H9 (cell line): ENCODE data around the gene TSPO. TPM values are rescaled to one million over a fixed set of nuclear protein-coding genes. Genes with fewer than 3 reads are reported as not detected.

Experiments used
- DNase-seq: peaks from one replicate; pipeline ENCODE4 v3.0.0-alpha.2; 2017
- H2AFZ ChIP-seq: one replicate; pipeline ENCODE4 v1.6.1; 2013; ENCODE audit warnings: mild to moderate bottlenecking, low read length, control low read depth, moderate library complexity
- H2AK5ac ChIP-seq: 2 replicates; pipeline ENCODE4 v1.6.1; 2013; ENCODE audit warnings: low read length, control low read depth, mixed read lengths; ENCODE audit not compliant: insufficient read length
- H2BK120ac ChIP-seq: one replicate; pipeline ENCODE4 v1.6.1; 2013; ENCODE audit warnings: low read depth, mild to moderate bottlenecking, low read length, control low read depth, inconsistent platforms; ENCODE audit not compliant: poor library complexity, severe bottlenecking
- H2BK12ac ChIP-seq: 2 replicates; pipeline ENCODE4 v1.6.1; 2013; ENCODE audit warnings: low read length, control low read depth, mixed read lengths, low read depth; ENCODE audit not compliant: insufficient read length
- H2BK15ac ChIP-seq: 2 replicates; pipeline ENCODE4 v1.6.1; 2013; ENCODE audit warnings: low read depth, low read length, control low read depth
- H2BK20ac ChIP-seq: one replicate; pipeline ENCODE4 v1.6.1; 2013; ENCODE audit warnings: low read depth, mild to moderate bottlenecking, low read length, control low read depth, inconsistent platforms; ENCODE audit not compliant: poor library complexity, severe bottlenecking
- H2BK5ac ChIP-seq: 2 replicates; pipeline ENCODE4 v1.6.1; 2013; ENCODE audit warnings: low read length, control low read depth, mixed read lengths; ENCODE audit not compliant: insufficient read length
- H3K14ac ChIP-seq: 2 replicates; pipeline ENCODE4 v1.6.1; 2013; ENCODE audit warnings: low read length, control low read depth; ENCODE audit not compliant: insufficient read depth
- H3K18ac ChIP-seq: 2 replicates; pipeline ENCODE4 v1.6.1; 2013; ENCODE audit warnings: low read depth, mild to moderate bottlenecking, mixed read lengths, low read length, control low read depth; ENCODE audit not compliant: insufficient read length
- H3K23ac ChIP-seq: 2 replicates; pipeline ENCODE4 v1.6.1; 2013; ENCODE audit warnings: low read length, control low read depth, mixed read lengths, low read depth; ENCODE audit not compliant: insufficient read length
- H3K23me2 ChIP-seq: 2 replicates; pipeline ENCODE4 v1.6.1; 2013; ENCODE audit warnings: low read depth, mild to moderate bottlenecking, mixed read lengths, low read length, control low read depth; ENCODE audit not compliant: insufficient read length, poor library complexity, severe bottlenecking
- H3K27ac ChIP-seq: 2 replicates; pipeline ENCODE4 v1.5.1; 2013; ENCODE audit warnings: low read length, control low read depth, mixed read lengths, low read depth; ENCODE audit not compliant: insufficient read length
- H3K27me3 ChIP-seq: 2 replicates; pipeline ENCODE4 v1.6.1; 2013; ENCODE audit warnings: low read length, control low read depth, inconsistent platforms; ENCODE audit not compliant: insufficient read depth
- H3K4ac ChIP-seq: 2 replicates; pipeline ENCODE4 v1.6.1; 2013; ENCODE audit warnings: low read depth, mild to moderate bottlenecking, control low read depth, inconsistent platforms, low read length, moderate library complexity
- H3K4me1 ChIP-seq: 2 replicates; pipeline ENCODE4 v1.6.1; 2013; ENCODE audit warnings: low read length, control low read depth, inconsistent platforms; ENCODE audit not compliant: insufficient read depth
- H3K4me2 ChIP-seq: 2 replicates; pipeline ENCODE4 v1.6.1; 2013; ENCODE audit warnings: low read length, control low read depth, mixed read lengths; ENCODE audit not compliant: insufficient read length, insufficient read depth
- H3K56ac ChIP-seq: 2 replicates; pipeline ENCODE4 v1.6.1; 2013; ENCODE audit warnings: low read depth, mild to moderate bottlenecking, mixed read lengths, low read length, control low read depth; ENCODE audit not compliant: insufficient read length
- H3K79me1 ChIP-seq: 2 replicates; pipeline ENCODE4 v1.6.1; 2013; ENCODE audit warnings: low read depth, mild to moderate bottlenecking, moderate library complexity, low read length, control low read depth, inconsistent platforms; ENCODE audit not compliant: insufficient read depth, poor library complexity, severe bottlenecking
- H3K79me2 ChIP-seq: 2 replicates; pipeline ENCODE4 v1.6.1; 2013; ENCODE audit warnings: low read length, control low read depth, inconsistent platforms; ENCODE audit not compliant: insufficient read depth
- H3K9ac ChIP-seq: 2 replicates; pipeline ENCODE4 v1.6.1; 2013; ENCODE audit warnings: low read length, control low read depth, mixed read lengths; ENCODE audit not compliant: insufficient read length; ENCODE audit errors: extremely low read depth
- H3K9me3 ChIP-seq: one replicate; pipeline ENCODE4 v1.6.1; 2013; ENCODE audit warnings: low read depth, low read length, inconsistent platforms; ENCODE audit not compliant: control insufficient read depth
- H3T11ph ChIP-seq: one replicate; pipeline ENCODE4 v1.6.1; 2013; ENCODE audit warnings: mild to moderate bottlenecking, low read length, control low read depth, inconsistent platforms
- H4K20me1 ChIP-seq: one replicate; pipeline ENCODE4 v1.6.1; 2013; ENCODE audit not compliant: control insufficient read depth, insufficient read length, insufficient read depth
- H4K5ac ChIP-seq: 2 replicates; pipeline ENCODE4 v1.6.1; 2013; ENCODE audit warnings: low read depth, mild to moderate bottlenecking, mixed read lengths, low read length, control low read depth; ENCODE audit not compliant: insufficient read length
- H4K8ac ChIP-seq: replicated peaks from 2 replicates; pipeline ENCODE4 v1.6.1; 2013; ENCODE audit warnings: low read length, control low read depth, mixed read lengths, low read depth; ENCODE audit not compliant: insufficient read length
- H4K91ac ChIP-seq: 2 replicates; pipeline ENCODE4 v1.6.1; 2013; ENCODE audit warnings: low read depth, mild to moderate bottlenecking, moderate library complexity, mixed read lengths, low read length, control low read depth; ENCODE audit not compliant: insufficient read length
- H3K27ac Mint-ChIP-seq, 3 experiments: 2 replicates in 2 of 3; 3 replicates in 1 of 3; pipeline ENCODE4 v1.8.0; 2020 to 2021; ENCODE audit warnings: mixed read lengths in 3 of 3, mild to moderate bottlenecking in 1 of 3, moderate library complexity in 1 of 3
- H3K27me3 Mint-ChIP-seq: 2 replicates; pipeline ENCODE4 v1.8.0; 2021; ENCODE audit warnings: low read depth, mild to moderate bottlenecking, moderate library complexity, mixed read lengths
- H3K36me3 Mint-ChIP-seq, 3 experiments: 2 replicates in 2 of 3; 3 replicates in 1 of 3; pipeline ENCODE4 v1.8.0; 2020 to 2021; ENCODE audit warnings: low read depth in 3 of 3, mixed read lengths in 3 of 3; ENCODE audit not compliant: insufficient read depth in 1 of 3
- H3K4me1 Mint-ChIP-seq, 2 experiments: 2 replicates each; pipeline ENCODE4 v1.8.0; 2020; ENCODE audit warnings: mixed read lengths in 2 of 2
- H3K4me3 Mint-ChIP-seq, 2 experiments: 2 replicates in 1 of 2; 3 replicates in 1 of 2; pipeline ENCODE4 v1.8.0; 2020 to 2021; ENCODE audit warnings: mild to moderate bottlenecking in 2 of 2, mixed read lengths in 2 of 2, moderate library complexity in 1 of 2
- H3K9me3 Mint-ChIP-seq, 2 experiments: 2 replicates in 1 of 2; 3 replicates in 1 of 2; pipeline ENCODE4 v1.8.0; 2020; ENCODE audit warnings: mild to moderate bottlenecking in 2 of 2, mixed read lengths in 2 of 2, moderate library complexity in 1 of 2
- CTCF ChIP-seq: fragments of 200-600 bp; sonication (generic); conservative IDR thresholded peaks from 3 replicates; pipeline ENCODE4 v1.8.0; 2021; ENCODE audit warnings: antibody characterized with exemption, mild to moderate bottlenecking
- WGBS: extraction: QIAGEN DNeasy Blood & Tissue Kit; methylation state at CpG from one replicate; pipeline ENCODE4 v1.1.7; 2013; ENCODE audit warnings: missing lambda C conversion rate, low lambda C conversion rate, mixed read lengths; ENCODE audit not compliant: insufficient read length; ENCODE audit errors: extremely low coverage; 5-methylcytosine and 5-hydroxymethylcytosine counted together
- total RNA-seq: library from RNA; stranded (reverse); gene quantifications from 2 replicates; pipeline ENCODE4 v1.2.1, GENCODE V29; 2021

The TSPO gene
- total RNA-seq, 1 experiment from 2014 or later, result 14.8 TPM

GRCh38 chr22:43156413-43156812 lies 5.1 kb downstream of the TSPO start:
- Histone ChIP-seq H2AK5ac (no peak overlapping the region), H4K5ac (no peak overlapping the region), H3T11ph (no peak overlapping the region), H3K79me1 (no peaks in the 10 kb centered on the region), H4K91ac (no peak overlapping the region), H2BK120ac (no peak overlapping the region), H3K23ac (no peak overlapping the region), H3K18ac (no peak overlapping the region), H3K4me2 (no peak overlapping the region), H3K27ac (no peak overlapping the region), H3K27me3 (no peaks in the 10 kb centered on the region; the same call in 1 of the 2 replicates), H2BK20ac (no peak overlapping the region), H3K79me2 (no peaks in the 10 kb centered on the region), H3K9me3 (no peaks in the 10 kb centered on the region), H3K14ac (no peak overlapping the region; the same call in 1 of the 2 replicates), H3K23me2 (no peaks in the 10 kb centered on the region), H3K4ac (no peak overlapping the region), H4K8ac (no peak overlapping the region), H4K20me1 (no peaks in the 10 kb centered on the region), H3K56ac (no peak overlapping the region), H3K9ac (no peak overlapping the region), H2BK12ac (no peak overlapping the region), H2BK5ac (no peak overlapping the region), H2AFZ (no peak overlapping the region), H3K4me1 (no peaks in the 10 kb centered on the region; the same call in 1 of the 2 replicates), H2BK15ac (no peak overlapping the region)
- no peak for DNase-seq
- TF ChIP-seq CTCF, result no peak
- Mint-ChIP-seq H3K4me1 (peaks cover 0 to 24% of the 10 kb centered on the region in 2 experiments; a peak in 3 of 4 replicates), H3K9me3 (no peaks in the 10 kb centered on the region), H3K27ac (no peak overlapping the region), H3K4me3 (no peak overlapping the region), H3K36me3 (no peaks in the 10 kb centered on the region), H3K27me3 (peaks cover 10% of the 10 kb centered on the region)
- WGBS, result no CpG with 5 or more reads among the region's 12 CpGs
